ENCODE measurements around the gene PCBP3. TPM values are rescaled to one million over a fixed set of nuclear protein-coding genes. Genes with fewer than 3 reads are reported as not detected.

Gene PCBP3
- total and polyA plus RNA-seq, 3 experiments from 2014 or later: 0.31 to 0.38 (median 0.35) TPM

DNA sequence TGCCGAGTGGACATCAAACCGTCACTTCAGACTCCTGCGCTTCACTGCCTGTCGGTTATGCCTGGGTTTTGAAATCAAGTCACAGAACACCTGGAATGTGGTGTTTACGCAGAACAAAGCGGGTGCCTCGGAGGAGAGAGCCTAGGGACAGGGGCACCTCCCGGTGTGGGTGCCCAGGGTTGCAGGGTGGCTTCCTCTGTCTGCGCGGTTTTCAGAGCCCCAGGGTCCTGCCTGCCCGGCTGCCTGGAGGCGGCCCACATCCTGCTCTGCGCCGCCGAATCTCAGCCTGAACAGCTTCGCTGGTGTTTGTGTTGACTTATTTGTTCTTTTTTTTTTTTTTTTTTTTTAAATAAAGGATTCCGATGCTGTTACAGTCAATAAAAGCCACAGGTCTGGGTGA is 224.6 kb downstream of the PCBP3 start:
- ChIA-PET CTCF (no interaction called here), POLR2A (no interaction called here)
- peak in 1 of 5 donors; percentile 40 for DNase-seq
- Mint-ChIP-seq H3K9me3 (no peaks in the 10 kb centered on the region), H3K4me1 (no peaks in the 10 kb centered on the region), H3K36me3 (no peaks in the 10 kb centered on the region), H3K27me3 (peaks cover 5 to 10% of the 10 kb centered on the region in 2 donors), H3K4me3 (no peak overlapping the region), H3K27ac (no peak overlapping the region)
- H3K4me3 ChIP-seq (ENCODE audit: low read length): no peak overlapping the region
- no peaks in the 10 kb centered on the region for H3K36me3 ChIP-seq (ENCODE audit: insufficient read depth, low read length)
- H3K27me3 ChIP-seq (ENCODE audit: insufficient read depth, low read length, poor library complexity, severe bottlenecking): no peaks in the 10 kb centered on the region
- no peaks in the 10 kb centered on the region for H3K4me1 ChIP-seq (ENCODE audit: insufficient read depth, low read length)
- H3K9me3 ChIP-seq (ENCODE audit: low read length): no peaks in the 10 kb centered on the region
- no peak overlapping the region for H3K27ac ChIP-seq (ENCODE audit: low read depth, low read length)

DNA sequence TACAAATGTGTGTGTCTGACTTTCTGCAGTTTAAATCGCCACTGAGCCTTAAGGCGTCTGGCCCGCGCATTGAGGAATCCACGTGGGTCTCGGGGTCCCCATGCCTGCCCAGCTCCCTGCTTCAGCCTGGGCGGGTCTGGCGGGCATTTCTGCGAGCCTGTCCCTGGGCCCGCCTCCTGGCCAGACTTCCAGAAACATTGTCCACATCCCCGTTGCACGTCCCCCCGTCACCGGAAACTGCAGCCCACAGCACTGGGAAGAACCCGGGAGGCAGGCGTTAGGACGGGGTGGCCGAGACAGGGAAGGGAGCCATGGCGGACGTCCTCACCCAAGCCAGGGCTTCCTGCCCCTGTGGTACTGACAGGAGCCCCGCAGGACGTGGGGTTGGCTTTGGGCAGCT is 225.0 kb downstream of the PCBP3 start:
- POLR2A ChIA-PET: no interaction called here
- no peaks in the 10 kb centered on the region for H3K36me3 Mint-ChIP-seq
- CTCF ChIA-PET: no interaction called here

DNA sequence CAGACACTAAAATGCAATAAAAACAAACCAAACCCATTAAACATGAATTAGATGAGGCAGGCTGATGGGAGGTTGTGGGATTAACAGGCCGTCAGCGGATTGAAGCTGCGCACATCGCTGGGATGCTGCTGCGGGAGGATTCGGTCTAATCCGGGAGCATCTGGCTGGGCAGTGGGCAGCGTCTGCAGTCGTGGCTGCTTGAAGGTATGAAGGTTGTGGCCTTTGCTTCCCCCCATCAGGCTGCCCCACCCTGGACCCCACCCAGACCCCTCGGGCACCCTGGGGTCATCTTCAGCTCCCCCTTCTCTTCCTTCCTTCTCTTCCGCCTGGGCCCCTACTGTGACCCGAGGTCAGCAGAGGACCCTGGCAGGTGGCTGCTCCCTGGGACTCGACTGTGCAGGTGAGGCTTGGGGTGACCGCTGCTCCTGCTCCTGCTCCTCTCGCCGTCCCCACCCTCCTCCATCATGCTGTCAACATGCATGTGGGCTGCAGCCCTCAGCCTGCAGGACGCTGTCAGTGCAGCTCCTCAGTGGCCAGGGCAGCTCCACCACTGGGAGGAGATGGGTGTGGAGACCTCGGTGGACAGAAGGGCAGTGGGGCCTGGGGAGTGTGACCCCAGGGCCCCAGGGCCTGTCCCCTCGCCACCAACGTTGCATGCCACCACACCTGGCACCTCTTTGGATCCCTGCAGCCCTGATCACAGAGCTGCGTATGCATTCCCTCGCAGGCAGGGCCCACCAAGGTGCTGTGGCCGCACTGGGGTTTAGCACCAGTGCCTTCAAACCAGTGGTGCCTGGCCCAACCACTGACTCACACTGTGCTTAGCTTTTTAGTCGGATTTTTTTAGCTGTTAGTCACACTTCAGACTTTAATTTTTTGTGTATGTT is 225.8 kb downstream of the PCBP3 start:
- Histone ChIP-seq H3K9me3 (ENCODE audit: low read length) (no peaks in the 10 kb centered on the region), H3K4me1 (ENCODE audit: insufficient read depth, low read length) (no peaks in the 10 kb centered on the region), H3K4me3 (ENCODE audit: low read length) (no peak overlapping the region), H3K27me3 (ENCODE audit: insufficient read depth, low read length, poor library complexity, severe bottlenecking) (no peaks in the 10 kb centered on the region), H3K27ac (ENCODE audit: low read depth, low read length) (no peak overlapping the region), H3K36me3 (ENCODE audit: insufficient read depth, low read length) (no peaks in the 10 kb centered on the region)
- ChIA-PET CTCF (no interaction called here), POLR2A (no interaction called here)
- Mint-ChIP-seq H3K4me3 (no peak overlapping the region), H3K36me3 (no peaks in the 10 kb centered on the region), H3K27ac (peak overlapping the region in 1 of 8 donors; percentile 57), H3K27me3 (peaks cover 8 to 12% of the 10 kb centered on the region in 2 donors), H3K9me3 (no peaks in the 10 kb centered on the region), H3K4me1 (no peaks in the 10 kb centered on the region)
- peak in 1 of 5 donors; percentile 33 for DNase-seq

More for the DNA sequence above, 225.0 kb downstream of the PCBP3 start:
- Histone ChIP-seq H3K27me3 (ENCODE audit: insufficient read depth, low read length, poor library complexity, severe bottlenecking) (no peaks in the 10 kb centered on the region), H3K27ac (ENCODE audit: low read depth, low read length) (no peak overlapping the region), H3K4me1 (ENCODE audit: insufficient read depth, low read length) (no peaks in the 10 kb centered on the region), H3K9me3 (ENCODE audit: low read length) (no peaks in the 10 kb centered on the region), H3K4me3 (ENCODE audit: low read length) (no peak overlapping the region), H3K36me3 (ENCODE audit: insufficient read depth, low read length) (no peaks in the 10 kb centered on the region)
- no peaks in the 10 kb centered on the region for H3K9me3 Mint-ChIP-seq
- H3K4me1 Mint-ChIP-seq: no peaks in the 10 kb centered on the region
- no peak overlapping the region for H3K4me3 Mint-ChIP-seq
- peaks cover 5 to 12% of the 10 kb centered on the region in 2 donors for H3K27me3 Mint-ChIP-seq
- DNase-seq: no peak
- no peak overlapping the region for H3K27ac Mint-ChIP-seq

DNA sequence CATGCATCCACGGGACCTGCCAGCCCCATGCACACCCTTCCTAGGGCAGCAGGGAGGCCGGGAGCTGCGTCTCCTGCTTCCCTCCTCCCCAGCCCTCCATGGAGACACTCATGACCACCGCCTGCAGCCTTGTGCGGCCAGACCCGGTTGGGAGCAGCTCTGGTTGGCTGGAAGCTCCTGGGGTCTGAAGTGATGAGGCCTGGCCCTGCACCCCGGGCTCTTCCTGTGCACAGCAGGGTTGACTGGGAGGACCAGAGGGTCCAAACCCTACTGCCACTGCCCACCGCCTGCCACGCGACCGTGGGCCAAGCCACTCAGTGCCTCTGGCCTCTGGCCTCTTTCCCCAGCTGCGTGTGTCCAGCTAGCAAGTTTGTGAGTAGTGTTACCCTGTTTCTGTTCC is 226.9 kb downstream of the PCBP3 start:
- CTCF ChIA-PET: no interaction called here
- Mint-ChIP-seq H3K4me1 (no peaks in the 10 kb centered on the region), H3K9me3 (no peaks in the 10 kb centered on the region), H3K27me3 (peaks cover 8 to 12% of the 10 kb centered on the region in 2 donors), H3K4me3 (no peak overlapping the region), H3K27ac (no peak overlapping the region), H3K36me3 (no peaks in the 10 kb centered on the region)
- H3K27me3 ChIP-seq (ENCODE audit: insufficient read depth, low read length, poor library complexity, severe bottlenecking): no peaks in the 10 kb centered on the region
- no peaks in the 10 kb centered on the region for H3K9me3 ChIP-seq (ENCODE audit: low read length)
- H3K36me3 ChIP-seq (ENCODE audit: insufficient read depth, low read length): no peaks in the 10 kb centered on the region
- H3K27ac ChIP-seq (ENCODE audit: low read depth, low read length): no peak overlapping the region
- DNase-seq: no peak
- POLR2A ChIA-PET: no interaction called here
- H3K4me3 ChIP-seq (ENCODE audit: low read length): no peak overlapping the region
- no peaks in the 10 kb centered on the region for H3K4me1 ChIP-seq (ENCODE audit: insufficient read depth, low read length)

DNA sequence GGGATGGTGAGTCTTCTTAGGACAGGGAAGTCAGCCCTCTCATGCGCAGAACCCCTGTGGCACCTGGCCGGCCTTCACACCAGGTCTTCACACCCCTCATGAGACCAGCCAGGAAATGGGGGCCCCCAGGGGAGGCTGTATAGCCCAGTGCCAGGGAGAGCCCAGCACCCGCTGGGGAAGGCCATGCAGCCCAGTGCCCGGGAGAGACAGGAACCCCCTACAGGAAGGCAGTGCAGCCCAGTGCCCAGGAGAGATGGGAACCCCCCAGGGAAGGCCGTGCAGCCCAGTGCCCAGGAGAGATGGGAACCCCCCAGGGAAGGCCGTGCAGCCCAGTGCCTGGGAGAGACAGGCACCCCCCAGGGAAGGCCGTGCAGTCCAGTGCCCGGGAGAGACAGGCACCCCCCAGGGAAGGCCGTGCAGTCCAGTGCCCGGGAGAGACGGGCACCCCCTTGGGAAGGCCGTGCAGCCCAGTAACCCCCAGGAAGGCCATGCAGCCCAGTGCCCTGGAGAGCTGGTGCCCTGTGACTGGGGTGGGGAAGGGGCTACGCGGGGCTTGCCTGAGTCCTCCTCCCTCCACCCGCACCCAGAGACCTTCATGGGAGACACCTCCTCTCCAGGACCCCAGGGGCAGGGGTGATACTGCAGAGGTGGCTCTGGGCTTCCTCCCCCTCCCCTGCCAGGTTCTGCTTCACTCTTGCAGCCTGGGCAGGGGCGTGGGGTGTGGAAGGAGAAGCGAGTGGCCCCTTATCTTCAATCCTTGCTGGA is 227.5 kb downstream of the PCBP3 start:
- Histone ChIP-seq H3K27ac (ENCODE audit: low read depth, low read length) (no peak overlapping the region), H3K27me3 (ENCODE audit: insufficient read depth, low read length, poor library complexity, severe bottlenecking) (no peaks in the 10 kb centered on the region), H3K4me3 (ENCODE audit: low read length) (no peak overlapping the region), H3K4me1 (ENCODE audit: insufficient read depth, low read length) (no peaks in the 10 kb centered on the region), H3K9me3 (ENCODE audit: low read length) (no peaks in the 10 kb centered on the region), H3K36me3 (ENCODE audit: insufficient read depth, low read length) (no peaks in the 10 kb centered on the region)
- no peak overlapping the region for H3K27ac Mint-ChIP-seq
- DNase-seq: peak in 1 of 5 donors; percentile 37
- no peak overlapping the region for H3K4me3 Mint-ChIP-seq
- H3K36me3 Mint-ChIP-seq: no peaks in the 10 kb centered on the region
- no peaks in the 10 kb centered on the region for H3K9me3 Mint-ChIP-seq
- H3K27me3 Mint-ChIP-seq: peaks cover 6 to 16% of the 10 kb centered on the region in 2 donors
- no peaks in the 10 kb centered on the region for H3K4me1 Mint-ChIP-seq
- POLR2A ChIA-PET: no interaction called here
- CTCF ChIA-PET: no interaction called here

DNA sequence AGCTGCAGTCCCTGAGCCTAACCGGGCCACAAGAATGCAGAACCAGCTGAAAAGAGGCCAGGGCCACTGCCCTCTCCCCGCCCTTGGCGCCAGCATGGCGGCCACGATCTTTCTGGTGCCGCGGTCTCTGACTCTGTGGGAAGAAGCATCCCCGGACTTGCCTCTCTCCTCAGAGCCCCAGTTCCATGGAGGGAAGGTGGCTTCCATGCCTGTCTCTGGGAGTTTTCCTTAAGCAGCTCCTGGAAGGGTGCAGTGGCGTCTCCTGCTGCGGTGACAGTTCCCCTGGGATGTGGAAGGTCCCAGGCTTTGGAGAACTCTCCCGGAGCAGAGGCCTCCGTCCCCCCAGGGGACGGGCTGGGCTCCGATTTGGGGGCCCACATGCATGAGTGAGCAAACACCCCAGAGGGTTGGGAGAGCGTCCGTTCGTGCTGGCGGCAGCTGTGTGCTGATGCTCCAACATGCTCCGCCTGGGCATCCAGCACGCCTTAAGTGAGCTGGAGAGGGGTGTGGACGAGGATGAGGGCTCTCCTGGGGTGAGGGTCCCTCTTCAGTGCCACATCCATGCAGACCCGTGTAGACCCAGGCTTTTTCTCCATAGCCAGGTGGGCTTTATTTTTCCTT is 228.2 kb downstream of the PCBP3 start:
- H3K27me3 ChIP-seq (ENCODE audit: insufficient read depth, low read length, poor library complexity, severe bottlenecking): no peaks in the 10 kb centered on the region
- H3K4me1 ChIP-seq (ENCODE audit: insufficient read depth, low read length): no peaks in the 10 kb centered on the region
- no peaks in the 10 kb centered on the region for H3K9me3 ChIP-seq (ENCODE audit: low read length)
- no peaks in the 10 kb centered on the region for H3K4me1 Mint-ChIP-seq
- no peaks in the 10 kb centered on the region for H3K9me3 Mint-ChIP-seq
- H3K4me3 Mint-ChIP-seq: no peak overlapping the region
- H3K27ac Mint-ChIP-seq: no peak overlapping the region
- H3K36me3 Mint-ChIP-seq: no peaks in the 10 kb centered on the region
- H3K36me3 ChIP-seq (ENCODE audit: insufficient read depth, low read length): no peaks in the 10 kb centered on the region
- peaks cover 5 to 16% of the 10 kb centered on the region in 2 donors for H3K27me3 Mint-ChIP-seq
- no peak overlapping the region for H3K4me3 ChIP-seq (ENCODE audit: low read length)
- CTCF ChIA-PET: no interaction called here
- DNase-seq: peak in 1 of 5 donors; percentile 40
- H3K27ac ChIP-seq (ENCODE audit: low read depth, low read length): no peak overlapping the region
- POLR2A ChIA-PET: no interaction called here

DNA sequence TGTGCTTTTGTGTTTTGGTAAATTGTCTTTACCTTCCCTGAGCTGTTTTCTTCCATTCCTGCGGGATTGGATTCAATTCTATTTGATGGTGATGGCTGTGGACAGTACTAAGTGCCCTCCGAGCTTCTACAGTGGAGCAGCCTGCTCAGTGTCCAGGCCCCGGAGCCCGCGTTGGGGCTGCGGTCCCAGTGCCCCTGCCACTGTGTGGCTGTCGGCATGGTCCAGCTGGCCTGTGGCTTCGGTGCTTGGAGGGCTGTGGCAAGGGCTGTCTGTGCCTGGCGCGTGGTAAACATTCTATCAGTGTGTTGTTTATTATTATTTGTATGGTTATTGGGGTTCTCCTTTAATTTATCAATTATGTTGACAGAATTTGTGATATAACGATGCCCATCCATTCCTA is 228.9 kb downstream of the PCBP3 start:
- ChIA-PET CTCF (no interaction called here), POLR2A (no interaction called here)
- no peaks in the 10 kb centered on the region for H3K36me3 Mint-ChIP-seq
- no peaks in the 10 kb centered on the region for H3K27me3 ChIP-seq (ENCODE audit: insufficient read depth, low read length, poor library complexity, severe bottlenecking)
- no peak overlapping the region for H3K4me3 Mint-ChIP-seq
- H3K9me3 Mint-ChIP-seq: no peaks in the 10 kb centered on the region
- H3K4me1 ChIP-seq (ENCODE audit: insufficient read depth, low read length): no peaks in the 10 kb centered on the region
- H3K27ac ChIP-seq (ENCODE audit: low read depth, low read length): no peak overlapping the region
- H3K9me3 ChIP-seq (ENCODE audit: low read length): no peaks in the 10 kb centered on the region
- no peak overlapping the region for H3K27ac Mint-ChIP-seq
- H3K4me1 Mint-ChIP-seq: no peaks in the 10 kb centered on the region
- no peaks in the 10 kb centered on the region for H3K36me3 ChIP-seq (ENCODE audit: insufficient read depth, low read length)
- no peak for DNase-seq
- peaks cover 5 to 21% of the 10 kb centered on the region in 2 donors for H3K27me3 Mint-ChIP-seq
- H3K4me3 ChIP-seq (ENCODE audit: low read length): no peak overlapping the region

DNA sequence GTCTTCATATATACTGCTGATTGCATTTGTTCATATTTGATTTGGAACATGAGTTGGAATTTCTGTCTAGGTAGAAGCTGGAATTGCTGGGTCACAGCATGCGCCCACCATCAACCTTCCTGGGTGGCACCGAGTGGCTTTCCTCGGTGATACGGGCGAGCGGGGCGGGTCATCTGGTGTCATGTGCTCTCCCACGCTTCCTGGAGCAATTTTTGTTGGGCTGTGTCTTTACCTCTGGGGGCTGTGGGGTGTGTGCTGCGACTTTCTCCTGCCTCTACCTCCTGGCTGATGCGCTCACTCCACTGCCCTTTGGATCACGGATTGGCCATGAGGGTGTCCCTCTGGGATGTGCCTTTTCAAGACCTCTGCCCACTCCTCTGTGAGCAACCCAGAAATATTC is 229.4 kb downstream of the PCBP3 start:
- no peaks in the 10 kb centered on the region for H3K27me3 ChIP-seq (ENCODE audit: insufficient read depth, low read length, poor library complexity, severe bottlenecking)
- CTCF ChIA-PET: no interaction called here

More for the DNA sequence above, 229.4 kb downstream of the PCBP3 start:
- POLR2A ChIA-PET: no interaction called here
- no peak overlapping the region for H3K27ac Mint-ChIP-seq
- Histone ChIP-seq H3K36me3 (ENCODE audit: insufficient read depth, low read length) (no peaks in the 10 kb centered on the region), H3K27ac (ENCODE audit: low read depth, low read length) (no peak overlapping the region), H3K4me3 (ENCODE audit: low read length) (no peak overlapping the region), H3K4me1 (ENCODE audit: insufficient read depth, low read length) (no peaks in the 10 kb centered on the region), H3K9me3 (ENCODE audit: low read length) (no peaks in the 10 kb centered on the region)
- H3K36me3 Mint-ChIP-seq: no peaks in the 10 kb centered on the region
- H3K4me1 Mint-ChIP-seq: no peaks in the 10 kb centered on the region
- no peak for DNase-seq
- H3K4me3 Mint-ChIP-seq: no peak overlapping the region
- H3K9me3 Mint-ChIP-seq: no peaks in the 10 kb centered on the region
- H3K27me3 Mint-ChIP-seq: peaks cover 5 to 21% of the 10 kb centered on the region in 2 donors
